ENCODE data around the gene SEC31A.
"Not testable (repeated sequence)": the region's sequence is repeated elsewhere in the genome, so short reads cannot be mapped to it uniquely, and the experiment has no call there.

SEC31A gene

DNA sequence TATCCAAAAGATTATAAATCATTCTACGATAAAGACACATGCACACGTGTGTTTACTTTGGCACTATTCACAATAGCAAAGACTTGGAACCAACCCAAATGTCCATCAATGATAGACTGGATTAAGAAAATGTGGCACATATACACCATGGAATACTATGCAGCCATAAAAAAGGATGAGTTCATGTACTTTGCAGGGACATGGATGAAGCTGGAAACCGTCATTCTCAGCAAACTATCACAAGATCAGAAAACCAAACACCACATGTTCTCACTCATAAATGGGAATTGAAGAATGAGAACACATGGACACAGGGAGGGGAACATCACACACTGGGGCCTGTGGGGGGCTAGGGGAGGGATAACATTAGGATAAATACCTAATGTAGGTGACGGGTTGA is 57.9 kb downstream of the SEC31A start:
- DNase-seq (ENCODE audit: low spot score): not testable (repeated sequence)

GRCh38 chr4:82825425-82825824 is 65.5 kb downstream of the SEC31A start:
- DNase-seq (ENCODE audit: low spot score): no peak

DNA sequence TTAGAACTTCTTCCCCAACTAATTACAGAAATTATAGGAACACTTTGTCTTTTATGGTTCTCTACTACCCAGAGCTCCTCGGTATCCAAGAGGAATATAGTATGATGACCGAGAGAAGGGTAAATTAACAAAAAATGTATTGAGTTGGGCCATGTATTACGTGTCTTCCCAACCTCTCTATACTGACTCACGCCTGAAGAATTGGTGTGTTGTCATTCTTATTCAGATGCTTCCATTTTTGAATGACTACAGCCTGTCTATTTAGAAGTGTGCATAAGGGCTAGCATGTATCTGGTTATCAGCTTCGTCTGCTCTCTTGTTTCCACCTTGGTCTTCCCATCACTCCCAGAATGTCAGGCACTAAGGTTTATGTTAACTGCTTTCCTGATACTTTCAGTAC is 67.9 kb downstream of the SEC31A start:
- DNase-seq (ENCODE audit: low spot score): no peak

GRCh38 chr4:82820689-82821088 is 70.3 kb downstream of the SEC31A start:
- no peak for DNase-seq (ENCODE audit: low spot score)

DNA sequence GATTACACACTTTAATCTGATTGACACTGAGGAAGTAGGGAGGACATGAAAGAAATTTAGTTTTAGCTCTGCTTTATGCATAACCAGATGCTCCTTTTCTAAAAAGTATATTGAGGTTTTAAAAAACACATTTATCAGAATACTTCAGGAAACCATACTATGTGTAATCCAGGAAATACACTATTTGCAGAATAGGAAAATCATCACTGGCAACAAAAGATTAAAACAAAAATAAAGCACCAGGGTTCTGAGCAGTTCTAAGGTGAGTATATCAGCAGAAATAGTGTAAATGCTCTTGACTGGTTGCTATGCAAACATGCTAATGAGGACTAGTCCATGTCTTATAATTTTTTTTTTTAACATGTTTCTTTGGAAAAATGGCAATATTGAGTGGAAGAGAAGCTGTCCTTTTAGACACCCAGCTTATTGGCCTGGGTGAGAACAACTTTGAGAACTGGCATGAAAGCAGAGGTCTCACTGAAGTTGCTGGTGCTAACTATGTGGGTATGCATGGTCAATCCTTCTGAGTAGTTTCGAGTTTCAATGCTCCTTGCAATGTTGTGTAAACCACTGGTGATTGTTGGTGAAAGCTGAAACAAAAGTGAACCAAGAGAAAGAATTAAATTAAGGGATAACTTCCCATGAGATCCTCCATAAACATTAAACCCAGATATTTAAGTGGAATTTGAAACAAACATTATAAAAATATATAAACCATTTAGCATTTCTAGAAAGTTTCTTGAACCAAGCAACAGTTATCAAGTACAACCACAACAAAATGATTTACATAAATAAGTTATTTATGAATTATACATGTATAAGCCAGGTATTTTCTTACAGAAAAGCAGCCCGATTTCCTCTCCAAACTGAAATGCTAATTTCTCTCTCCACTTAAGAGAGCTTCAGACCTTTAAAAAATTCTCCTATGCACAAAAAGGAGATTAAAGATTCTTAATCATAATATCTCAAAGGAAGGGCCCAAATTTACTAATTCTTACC is 72.0 kb downstream of the SEC31A start:
- DNase-seq (ENCODE audit: low spot score): no peak

- not testable (repeated sequence) for DNase-seq (ENCODE audit: low spot score)
These were observed 74.1 kb downstream of the SEC31A start for GRCh38 chr4:82816874-82817273.

GRCh38 chr4:82814034-82814433 is 76.9 kb downstream of the SEC31A start:
- DNase-seq (ENCODE audit: low spot score): no peak

GRCh38 chr4:82811838-82812341 is 79.1 kb downstream of the SEC31A start:
- DNase-seq (ENCODE audit: low spot score): no peak

DNA sequence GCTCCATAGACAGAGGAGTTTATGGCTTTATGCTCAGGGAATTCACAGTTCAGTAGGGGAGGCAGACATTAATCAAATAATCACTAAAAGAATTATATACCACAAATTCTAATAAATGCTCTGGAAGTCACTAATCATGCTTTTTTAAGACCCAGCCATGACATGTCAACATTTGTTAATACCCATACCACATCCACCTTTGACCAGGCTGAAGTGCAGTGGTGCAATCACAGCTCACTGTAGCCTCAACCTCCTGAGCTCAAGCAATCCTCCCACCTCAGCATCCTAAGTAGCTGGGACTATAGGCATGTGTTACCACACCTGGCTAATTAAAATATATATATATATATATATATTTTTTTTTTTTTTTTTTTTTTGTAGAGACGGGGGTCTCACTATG is 79.6 kb downstream of the SEC31A start:
- DNase-seq (ENCODE audit: low spot score): no peak

GRCh38 chr4:82810176-82810575 is 80.8 kb downstream of the SEC31A start:
- no peak for DNase-seq (ENCODE audit: low spot score)

DNA sequence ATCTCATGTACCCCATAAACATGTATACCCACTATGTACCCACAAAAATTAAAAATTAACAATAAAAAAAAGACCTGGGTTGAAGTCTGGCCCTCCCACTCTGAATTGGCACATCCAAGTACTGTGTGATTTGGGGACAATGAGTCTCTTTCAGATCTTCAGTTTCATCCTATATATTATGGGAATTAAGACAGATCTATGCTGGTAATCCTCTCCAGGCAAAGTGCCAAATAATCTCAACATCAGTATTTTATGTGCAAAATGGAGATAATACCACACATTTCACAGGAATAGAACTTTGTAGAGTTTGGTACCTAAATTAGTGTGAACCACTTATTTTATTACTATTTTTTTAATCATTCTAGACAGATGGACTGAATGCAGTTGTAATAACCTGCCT is 81.3 kb downstream of the SEC31A start:
- DNase-seq (ENCODE audit: low spot score): no peak

- no peak for DNase-seq (ENCODE audit: low spot score)
These were observed 87.2 kb downstream of the SEC31A start for GRCh38 chr4:82803746-82804145.

GRCh38 chr4:82802911-82803310 is 88.0 kb downstream of the SEC31A start:
- no peak for DNase-seq (ENCODE audit: low spot score)

DNA sequence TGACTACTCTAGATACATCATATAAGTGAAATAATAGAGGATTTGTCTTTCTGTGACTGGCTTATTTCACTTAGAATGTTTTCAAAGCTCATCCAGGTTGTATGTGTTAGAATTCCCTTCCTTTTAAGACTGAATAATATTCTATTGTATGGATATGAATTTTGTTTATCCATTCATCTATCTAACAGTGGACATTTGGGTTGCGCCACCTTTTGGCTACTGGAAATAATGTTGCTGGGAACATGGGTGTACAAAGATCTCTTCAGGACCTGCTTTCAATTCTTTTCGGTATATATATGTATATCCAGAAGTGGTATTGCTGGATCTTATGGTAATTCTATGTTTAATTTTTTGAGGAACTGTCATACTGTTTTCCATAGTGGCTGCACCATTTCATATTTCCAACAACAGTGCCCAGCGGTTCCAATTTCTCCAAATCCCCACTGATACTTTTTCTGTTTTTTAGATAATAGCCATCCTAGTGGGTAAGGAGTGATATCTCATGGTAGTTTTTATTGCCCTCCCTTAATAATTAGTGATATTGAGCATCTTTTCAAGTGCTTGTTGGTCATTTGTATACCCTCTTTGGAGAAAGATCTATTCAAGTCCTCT is 88.9 kb downstream of the SEC31A start:
- no peak for DNase-seq (ENCODE audit: low spot score)

GRCh38 chr4:82799006-82799881 is 91.7 kb downstream of the SEC31A start:
- DNase-seq (ENCODE audit: low spot score): no peak

- DNase-seq (ENCODE audit: low spot score): peak; percentile 8
These were observed 92.6 kb downstream of the SEC31A start, which contains the start of gene SCD5 for GRCh38 chr4:82798168-82799005. Gene SCD5 (minus strand): TSS chr4:82798796. CDS start chr4:82798537, 259 bp downstream.

- DNase-seq (ENCODE audit: low spot score): no peak
These were observed 93.4 kb downstream of the SEC31A start for GRCh38 chr4:82797405-82798111.

DNA sequence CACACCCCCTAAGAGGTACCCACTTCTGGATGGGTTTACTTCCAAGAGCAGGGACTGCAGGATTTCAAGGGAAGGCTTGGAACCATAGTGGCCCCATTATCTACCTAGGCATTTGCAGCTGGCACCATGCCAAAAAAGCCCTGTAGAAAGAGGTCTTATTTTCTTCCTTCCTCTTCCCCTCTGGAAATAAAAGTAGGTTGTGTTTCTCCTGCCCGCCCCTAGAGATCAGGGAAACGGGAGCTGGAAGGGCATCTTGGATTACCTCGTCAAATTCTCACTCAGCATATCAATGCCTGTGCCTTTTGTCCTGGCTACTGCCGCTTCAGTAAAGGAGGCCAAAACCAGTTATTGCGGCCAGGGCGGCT is 93.9 kb downstream of the SEC31A start:
- DNase-seq (ENCODE audit: low spot score): no peak

DNA sequence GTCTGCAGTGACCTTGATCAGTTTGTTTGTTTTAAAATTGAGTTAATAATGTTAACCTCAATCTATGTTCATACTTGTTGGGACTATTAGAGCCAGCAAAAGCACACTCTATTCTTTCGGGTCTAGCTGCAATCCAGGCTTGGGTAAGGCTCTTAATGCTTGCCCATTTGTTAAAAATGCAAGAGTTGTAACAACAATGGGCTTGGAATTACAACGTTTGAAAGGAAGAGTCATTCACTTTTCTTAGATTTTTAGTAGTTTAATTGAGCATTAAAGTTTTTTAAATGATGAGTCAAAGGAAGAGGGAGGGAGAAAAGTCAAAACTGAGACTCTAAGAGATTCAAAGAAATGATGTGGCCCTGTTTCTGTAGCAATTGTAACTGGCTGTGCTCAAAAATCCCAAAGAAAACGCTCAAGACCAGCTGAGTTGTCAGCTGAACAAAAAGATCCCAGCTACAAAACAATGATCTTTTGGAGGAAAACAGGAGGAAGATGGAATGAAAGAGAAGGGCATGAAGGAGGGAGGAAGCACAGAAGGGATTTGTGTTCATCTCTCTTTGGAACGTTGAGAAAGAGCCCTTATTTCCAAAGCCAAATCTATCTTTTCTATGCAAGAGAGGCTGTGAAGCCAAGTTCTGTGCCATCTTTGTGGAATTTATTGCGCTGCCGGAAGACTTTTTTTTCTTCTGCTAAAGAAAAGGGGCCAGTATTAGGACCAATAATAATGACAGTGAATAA is 97.9 kb downstream of the SEC31A start:
- DNase-seq (ENCODE audit: low spot score): no peak

GRCh38 chr4:82791179-82791578 is 99.8 kb downstream of the SEC31A start:
- no peak for DNase-seq (ENCODE audit: low spot score)

Data from activated CD4-positive, alpha-beta T cell treated with anti-CD3 and anti-CD28 coated beads, Interleukin-2, Interleukin-4, amounts not matched to agents 100 ng/mL and 50 ng/mL, durations not matched to agents 16 hours and 8 hours (primary cell).